ENCODE results near the gene DYNC1I1.

DYNC1I1 gene

DNA sequence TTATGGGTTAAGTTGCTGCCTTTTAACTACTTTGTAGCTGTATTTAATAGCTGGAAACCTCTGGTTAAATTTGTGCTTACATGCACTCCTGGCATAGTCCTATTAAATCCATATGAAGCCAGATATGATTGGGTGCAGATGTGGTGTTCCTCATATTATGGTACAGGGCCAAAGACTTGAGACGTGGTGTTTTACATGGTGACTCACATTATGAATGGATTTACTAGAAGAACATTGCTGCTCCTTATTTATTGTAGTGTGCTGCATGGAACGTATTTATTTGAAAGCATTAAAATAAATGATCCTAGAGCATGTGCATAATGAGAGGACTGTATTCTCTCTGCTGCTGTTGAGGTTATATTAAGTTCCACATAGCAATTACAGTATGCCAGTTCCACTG is 325.5 kb downstream of the DYNC1I1 start:
- TF ChIP-seq, protein P1, sequence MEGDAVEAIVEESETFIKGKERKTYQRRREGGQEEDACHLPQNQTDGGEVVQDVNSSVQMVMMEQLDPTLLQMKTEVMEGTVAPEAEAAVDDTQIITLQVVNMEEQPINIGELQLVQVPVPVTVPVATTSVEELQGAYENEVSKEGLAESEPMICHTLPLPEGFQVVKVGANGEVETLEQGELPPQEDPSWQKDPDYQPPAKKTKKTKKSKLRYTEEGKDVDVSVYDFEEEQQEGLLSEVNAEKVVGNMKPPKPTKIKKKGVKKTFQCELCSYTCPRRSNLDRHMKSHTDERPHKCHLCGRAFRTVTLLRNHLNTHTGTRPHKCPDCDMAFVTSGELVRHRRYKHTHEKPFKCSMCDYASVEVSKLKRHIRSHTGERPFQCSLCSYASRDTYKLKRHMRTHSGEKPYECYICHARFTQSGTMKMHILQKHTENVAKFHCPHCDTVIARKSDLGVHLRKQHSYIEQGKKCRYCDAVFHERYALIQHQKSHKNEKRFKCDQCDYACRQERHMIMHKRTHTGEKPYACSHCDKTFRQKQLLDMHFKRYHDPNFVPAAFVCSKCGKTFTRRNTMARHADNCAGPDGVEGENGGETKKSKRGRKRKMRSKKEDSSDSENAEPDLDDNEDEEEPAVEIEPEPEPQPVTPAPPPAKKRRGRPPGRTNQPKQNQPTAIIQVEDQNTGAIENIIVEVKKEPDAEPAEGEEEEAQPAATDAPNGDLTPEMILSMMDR (IDR thresholded peaks at IDR 0.05; ENCODE audit: unreplicated experiment in 3 of 3) = no peak
- Mint-ChIP-seq H3K4me1 (no peaks in the 10 kb centered on the region), H3K27me3 (ENCODE audit: low read depth) (peaks cover 6% of the 10 kb centered on the region), H3K9me3 (peaks cover 4% of the 10 kb centered on the region), H3K36me3 (ENCODE audit: low read depth) (no peaks in the 10 kb centered on the region), H3K4me3 (no peak overlapping the region), H3K27ac (no peak overlapping the region)

DNA sequence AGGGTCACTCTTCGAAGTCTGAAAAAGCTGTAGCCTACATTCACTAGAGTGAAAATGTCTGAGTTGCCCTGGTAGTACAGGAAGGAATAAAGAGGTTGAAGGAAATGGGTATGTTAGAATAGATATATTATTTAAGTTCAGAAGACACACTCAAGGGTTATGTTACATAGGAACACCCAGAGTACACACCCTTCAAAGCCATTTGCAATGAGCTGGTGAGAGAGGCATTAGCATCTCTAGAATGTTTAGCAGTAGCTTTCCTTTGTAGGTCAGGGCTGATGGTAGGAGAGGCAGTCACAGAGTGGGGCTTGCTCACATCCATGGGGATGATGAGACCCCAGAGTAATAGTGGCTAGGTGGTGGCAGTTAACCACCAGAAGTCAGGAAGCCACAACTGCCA is 328.4 kb downstream of the DYNC1I1 start:
- H3K4me3 Mint-ChIP-seq = no peak overlapping the region
- TF ChIP-seq, protein P1 (IDR thresholded peaks at IDR 0.05; ENCODE audit: unreplicated experiment in 3 of 3) = no peak
- H3K4me1 Mint-ChIP-seq = no peaks in the 10 kb centered on the region
- H3K27me3 Mint-ChIP-seq (ENCODE audit: low read depth) = peaks cover 5% of the 10 kb centered on the region
- no peak overlapping the region for H3K27ac Mint-ChIP-seq
- H3K36me3 Mint-ChIP-seq (ENCODE audit: low read depth) = no peaks in the 10 kb centered on the region
- H3K9me3 Mint-ChIP-seq = peaks cover 4% of the 10 kb centered on the region

DNA sequence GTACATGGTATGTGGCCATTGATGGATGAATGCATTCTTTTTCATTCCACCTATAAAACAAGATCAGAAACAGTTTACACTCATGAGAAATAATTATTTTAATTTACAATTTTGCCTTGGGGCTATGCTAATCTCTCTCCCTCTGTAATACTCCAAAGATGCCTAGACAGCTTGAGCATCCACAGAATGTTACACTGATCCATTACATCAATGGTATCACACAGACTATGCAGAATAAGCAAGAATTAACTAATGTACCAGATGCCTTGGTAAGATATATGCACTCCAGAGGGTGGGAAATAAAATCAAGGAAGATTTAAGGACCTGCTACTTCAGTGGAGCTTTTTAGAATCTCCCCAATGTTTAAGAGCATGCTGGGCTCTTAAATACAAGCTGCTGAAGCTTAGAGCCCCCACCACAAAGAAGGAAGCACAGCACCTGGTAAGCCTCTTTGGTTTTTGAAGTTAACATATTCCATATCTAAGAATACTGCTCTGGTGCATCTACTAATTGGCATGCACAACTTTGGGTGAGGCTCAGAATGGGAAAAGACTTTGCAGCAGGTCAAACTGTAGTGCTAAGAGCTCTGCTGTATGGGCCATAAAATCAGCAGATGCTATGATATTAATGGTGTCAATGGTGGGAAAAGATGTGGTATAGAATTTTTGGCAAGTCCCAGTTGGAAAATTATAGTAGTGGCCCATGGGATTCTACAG is 329.9 kb downstream of the DYNC1I1 start:
- Mint-ChIP-seq H3K4me1 (no peaks in the 10 kb centered on the region), H3K27me3 (ENCODE audit: low read depth) (peaks cover 5% of the 10 kb centered on the region), H3K4me3 (no peak overlapping the region), H3K36me3 (ENCODE audit: low read depth) (no peaks in the 10 kb centered on the region), H3K9me3 (peaks cover 4% of the 10 kb centered on the region), H3K27ac (no peak overlapping the region)
- TF ChIP-seq, protein P1 (IDR thresholded peaks at IDR 0.05; ENCODE audit: unreplicated experiment in 3 of 3) = no peak

DNA sequence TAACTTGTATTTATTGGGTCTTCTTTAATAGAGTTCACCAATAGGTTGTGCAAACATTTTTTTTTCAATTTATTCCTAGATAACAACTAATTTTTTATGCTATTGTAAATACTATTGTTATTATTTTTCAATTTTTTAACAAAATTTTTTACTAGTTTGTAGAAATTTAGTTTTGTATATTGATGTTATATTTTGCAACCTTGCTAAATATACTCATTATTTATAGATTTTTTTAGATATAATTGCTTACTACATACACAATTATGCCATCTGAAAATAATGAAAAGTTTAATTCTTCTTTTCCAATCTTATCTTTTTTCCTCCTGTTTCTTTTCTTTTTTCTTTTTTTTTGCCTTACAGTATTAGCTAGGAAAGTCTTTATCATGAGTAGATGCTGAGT is 332.6 kb downstream of the DYNC1I1 start:
- H3K4me1 Mint-ChIP-seq = no peaks in the 10 kb centered on the region
- peaks cover 2% of the 10 kb centered on the region for H3K9me3 Mint-ChIP-seq
- TF ChIP-seq, protein P1 (IDR thresholded peaks at IDR 0.05; ENCODE audit: unreplicated experiment in 3 of 3) = no peak
- peaks cover 5% of the 10 kb centered on the region for H3K27me3 Mint-ChIP-seq (ENCODE audit: low read depth)
- no peak overlapping the region for H3K4me3 Mint-ChIP-seq
- H3K27ac Mint-ChIP-seq = no peak overlapping the region
- no peaks in the 10 kb centered on the region for H3K36me3 Mint-ChIP-seq (ENCODE audit: low read depth)

DNA sequence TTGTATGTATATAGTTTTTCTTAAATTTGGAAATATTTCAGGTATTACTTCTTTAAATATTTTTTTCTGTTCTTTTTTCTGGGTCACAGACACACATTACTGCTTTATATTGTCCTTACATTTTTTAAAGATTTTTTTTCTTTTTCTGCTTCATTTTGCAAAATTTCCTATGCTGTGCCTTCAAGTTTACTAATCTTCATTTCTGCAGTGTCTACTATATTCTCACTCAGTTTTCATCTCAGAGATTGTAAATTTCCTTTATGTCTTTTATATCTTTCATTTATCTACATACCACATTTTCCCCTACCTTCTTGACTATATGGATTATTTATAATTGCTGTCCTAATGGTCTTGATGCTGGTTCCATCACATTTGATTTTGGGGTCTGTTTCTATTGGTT is 339.1 kb downstream of the DYNC1I1 start:
- Mint-ChIP-seq H3K27me3 (ENCODE audit: low read depth) (no peaks in the 10 kb centered on the region), H3K9me3 (peaks cover 7% of the 10 kb centered on the region), H3K36me3 (ENCODE audit: low read depth) (no peaks in the 10 kb centered on the region), H3K4me3 (no peak overlapping the region), H3K27ac (no peak overlapping the region), H3K4me1 (no peaks in the 10 kb centered on the region)
- TF ChIP-seq, protein P1 (IDR thresholded peaks at IDR 0.05; ENCODE audit: unreplicated experiment in 3 of 3) = no peak

DNA sequence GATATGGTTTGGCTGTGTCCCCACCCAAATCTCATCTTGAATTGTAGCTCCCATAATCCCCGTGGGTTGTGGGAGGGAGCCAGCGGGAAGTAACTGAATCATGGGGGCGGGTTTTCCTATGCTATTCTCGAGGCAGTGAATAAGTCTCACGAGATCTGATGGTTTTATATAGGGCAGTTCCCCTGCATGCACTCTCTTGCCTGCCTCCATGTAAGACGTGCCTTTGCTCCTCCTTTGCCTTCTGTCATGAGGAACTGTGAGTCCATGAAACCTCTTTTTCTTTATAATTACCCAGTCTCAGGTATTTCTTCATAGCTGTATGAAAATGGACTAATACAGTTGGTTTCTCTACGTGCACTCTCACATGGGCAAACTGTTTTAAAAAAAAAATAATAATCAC is 341.8 kb downstream of the DYNC1I1 start:
- peaks cover 7% of the 10 kb centered on the region for H3K9me3 Mint-ChIP-seq
- H3K4me1 Mint-ChIP-seq = no peaks in the 10 kb centered on the region
- H3K36me3 Mint-ChIP-seq (ENCODE audit: low read depth) = no peaks in the 10 kb centered on the region
- H3K27me3 Mint-ChIP-seq (ENCODE audit: low read depth) = no peaks in the 10 kb centered on the region
- TF ChIP-seq, protein P1 (IDR thresholded peaks at IDR 0.05; ENCODE audit: unreplicated experiment in 3 of 3) = no peak
- no peak overlapping the region for H3K4me3 Mint-ChIP-seq
- H3K27ac Mint-ChIP-seq = no peak overlapping the region
